Pulmonary artery endothelial cell (primary cell): Measurements from ENCODE around the gene PLSCR2. TPM values are rescaled to one million over a fixed set of nuclear protein-coding genes. Genes with fewer than 3 reads are reported as not detected.
A peak's percentile ranks its signal among the peaks of the same experiment; 100 is the strongest.
"Not testable (repeated sequence)": the region's sequence is repeated elsewhere in the genome, so short reads cannot be mapped to it uniquely, and the experiment has no call there.

Experiments
- DNase-seq: peaks from one replicate; pipeline ENCODE4 v3.0.0-alpha.2; 2011; ENCODE audit warnings: low read depth, low spot score
- total RNA-seq: library from RNA; depleted of rRNA; stranded (reverse); fragments of >200 nt; gene quantifications from 2 replicates; pipeline ENCODE4 v1.2.3, GENCODE V29; 2014

Gene PLSCR2
- total RNA-seq, 1 donor from 2014 or later = not detected

DNA sequence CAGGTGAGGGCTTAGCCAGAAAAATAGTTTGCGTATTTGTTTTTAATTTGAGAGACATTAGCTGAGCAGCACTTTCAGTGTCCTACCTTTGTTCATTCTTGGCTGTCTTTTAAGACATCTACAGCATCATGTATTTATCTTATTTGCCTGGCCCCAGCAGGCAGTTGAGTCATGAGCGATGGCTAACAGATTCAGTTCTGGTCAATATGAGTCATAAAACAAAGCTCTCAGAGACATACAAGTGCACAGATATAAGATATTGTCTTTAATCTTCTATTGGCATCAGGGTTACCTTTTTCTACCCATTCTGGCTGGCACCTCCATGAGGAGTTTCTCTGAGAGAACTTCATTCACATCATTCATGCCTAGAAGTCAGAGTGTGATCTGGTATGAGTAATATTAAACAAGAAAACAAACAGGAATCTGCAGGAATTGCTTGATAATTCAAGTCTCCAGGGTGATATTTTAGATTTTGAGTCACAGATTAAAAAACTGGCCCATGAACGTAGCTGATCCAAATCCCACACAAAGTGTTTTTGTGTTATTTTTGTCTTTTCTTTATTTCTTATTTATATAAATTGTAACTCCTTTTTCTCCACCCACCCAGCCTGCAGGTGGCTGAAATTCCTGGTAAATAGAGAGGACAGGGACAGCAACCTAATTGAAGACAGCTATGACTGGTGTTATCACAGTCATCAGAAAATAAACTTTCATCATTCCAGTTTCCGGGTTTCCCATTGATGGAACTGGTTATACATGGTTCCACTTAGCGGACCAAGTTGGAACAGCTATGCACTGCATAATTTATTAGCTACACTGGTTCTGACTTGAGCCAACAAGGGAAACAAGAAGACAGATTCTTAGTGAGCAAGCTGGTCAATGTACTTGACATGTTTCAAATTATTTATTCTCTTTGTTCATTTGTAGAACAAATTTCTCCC is 47.3 kb downstream of the PLSCR2 start:
- no peak for DNase-seq

DNA sequence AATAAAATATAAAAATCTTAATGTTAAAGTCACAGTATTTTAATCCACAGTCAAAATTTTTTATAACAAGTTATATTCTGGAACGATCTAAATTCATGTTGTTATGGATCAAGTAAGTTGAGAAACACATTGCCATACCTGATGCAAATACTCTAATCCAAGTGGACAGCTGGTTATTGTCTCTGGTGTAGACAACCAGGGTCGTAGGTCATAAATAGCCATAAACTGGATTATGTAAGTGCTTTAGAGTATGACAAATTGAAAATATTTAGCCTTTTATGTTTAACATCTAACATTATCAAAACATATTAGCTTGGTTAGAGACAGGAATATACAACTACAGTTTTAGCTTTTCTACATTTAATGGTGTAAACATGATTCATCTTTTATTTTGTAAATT is 53.0 kb downstream of the PLSCR2 start:
- no peak for DNase-seq

DNA sequence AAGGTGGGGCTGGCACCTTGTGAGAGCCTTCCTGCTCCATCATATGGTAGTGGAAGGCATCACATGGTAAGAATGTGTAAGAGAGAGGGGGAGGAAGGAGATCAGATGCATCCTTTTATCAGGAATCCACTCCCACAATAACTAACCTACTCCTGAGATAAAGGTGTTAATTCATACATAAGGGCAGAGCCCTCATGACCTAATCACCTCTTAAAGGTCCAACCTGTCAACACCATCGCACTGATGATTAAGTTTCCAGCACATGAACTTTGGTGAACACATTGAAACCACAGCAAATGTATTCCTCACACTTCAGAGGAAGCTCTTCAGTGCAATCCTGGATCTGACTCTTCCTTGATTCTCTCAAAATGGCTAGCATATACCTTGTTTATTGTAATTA is 55.4 kb downstream of the PLSCR2 start:
- DNase-seq = no peak

DNA sequence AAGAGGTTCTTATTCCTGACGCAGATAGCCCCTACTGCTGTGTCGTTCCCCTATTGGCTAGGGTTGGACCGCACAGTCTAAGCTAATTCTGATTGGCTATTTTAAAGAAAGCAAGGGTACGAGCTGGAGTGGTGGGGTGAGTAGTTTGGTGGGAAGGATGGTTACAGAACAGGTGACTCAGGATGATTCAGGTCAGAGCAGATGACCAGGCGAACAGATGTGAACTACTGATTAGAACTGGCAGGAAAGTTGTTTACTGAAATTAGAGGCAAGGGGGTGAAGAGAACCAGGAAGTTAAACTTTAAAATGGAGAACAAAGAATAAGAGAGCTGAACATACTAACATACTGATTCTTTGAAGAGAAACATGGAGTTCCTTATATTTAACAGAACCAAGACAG is 56.6 kb downstream of the PLSCR2 start:
- DNase-seq = not testable (repeated sequence)

GRCh38 chr3:146407956-146408355 is 61.4 kb downstream of the PLSCR2 start:
- no peak for DNase-seq

- DNase-seq = no peak
Observed at GRCh38 chr3:146404436-146404835, 64.9 kb downstream of the PLSCR2 start.

- DNase-seq = no peak
Observed at GRCh38 chr3:146403792-146404191, 65.6 kb downstream of the PLSCR2 start.

GRCh38 chr3:146396792-146397191 is 72.6 kb downstream of the PLSCR2 start:
- peak; percentile 11 for DNase-seq

- DNase-seq = no peak
Observed at GRCh38 chr3:146395164-146395563, 74.2 kb downstream of the PLSCR2 start.

DNA sequence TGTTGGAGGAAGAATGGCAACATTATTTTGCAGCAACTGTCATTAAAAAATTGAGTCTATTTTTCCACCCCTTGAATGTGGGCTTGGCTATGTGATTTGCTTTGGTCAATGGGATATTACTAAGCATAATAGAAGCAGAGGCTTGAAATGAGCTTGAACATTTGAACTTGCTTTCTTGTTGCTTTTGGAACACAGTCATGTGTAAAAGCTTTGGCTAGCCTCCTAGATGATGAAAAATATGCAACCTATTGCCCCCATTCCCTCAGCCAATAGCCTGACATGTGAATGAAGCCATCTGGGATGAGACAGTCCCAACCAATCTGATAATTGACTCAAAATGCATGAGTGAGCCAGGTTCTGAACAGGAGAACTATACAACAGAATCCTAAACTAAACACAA is 78.4 kb downstream of the PLSCR2 start:
- peak; percentile 26 for DNase-seq

DNA sequence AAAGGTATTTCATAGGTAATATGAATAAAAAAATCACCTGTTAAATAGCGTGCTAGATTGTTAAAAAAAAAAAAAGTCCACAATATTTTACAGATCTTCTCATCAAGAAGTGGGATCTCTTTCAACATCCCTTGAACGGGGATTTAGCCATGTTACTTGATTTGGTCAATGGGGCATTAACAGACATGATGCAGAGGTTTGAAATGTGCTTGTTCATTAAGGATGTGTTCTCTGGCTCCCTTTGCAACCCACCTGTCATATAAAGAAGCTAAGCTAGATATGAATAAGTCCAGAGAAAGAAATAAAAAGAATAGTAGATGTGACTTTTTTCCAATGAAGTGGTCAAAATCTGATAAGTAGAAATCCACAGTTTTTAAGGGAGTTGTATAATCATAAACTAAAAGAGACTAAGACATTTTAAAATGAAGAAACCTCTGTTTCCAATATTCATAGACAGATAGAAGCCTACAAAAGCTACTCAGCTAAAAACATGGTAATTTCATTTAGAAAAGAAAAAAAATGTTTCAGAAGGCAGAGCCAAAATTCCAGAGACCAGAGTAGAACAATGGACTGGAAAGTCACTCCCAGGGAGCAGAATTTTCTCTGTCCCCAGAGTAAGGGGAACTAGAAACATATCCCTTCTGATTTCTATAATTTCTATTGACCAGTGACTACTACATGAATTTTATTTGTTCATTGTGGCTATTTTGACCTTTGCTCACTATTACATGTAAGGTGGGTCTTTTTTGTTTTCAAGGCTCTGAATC is 79.2 kb downstream of the PLSCR2 start:
- DNase-seq = no peak

DNA sequence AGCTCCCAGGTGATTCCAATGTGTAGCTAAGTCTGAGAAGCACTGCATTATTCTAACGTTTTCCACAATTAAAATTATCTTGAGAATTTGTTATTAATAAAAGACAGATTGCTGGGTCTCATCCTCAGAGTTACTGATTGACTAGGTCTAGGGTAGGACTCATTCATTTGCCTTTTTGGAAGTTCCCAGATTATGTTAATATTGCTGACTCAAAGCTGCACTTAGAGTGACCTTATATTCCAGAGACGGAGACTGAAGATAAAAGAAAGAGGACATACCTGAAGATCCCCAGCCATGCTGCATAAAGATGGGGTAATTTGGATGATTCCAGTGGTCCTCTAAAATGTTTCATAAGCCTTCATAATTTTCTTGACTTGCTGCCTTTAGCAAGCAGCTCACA is 81.8 kb downstream of the PLSCR2 start:
- no peak for DNase-seq

- no peak for DNase-seq
Observed at GRCh38 chr3:146386936-146387335, 82.4 kb downstream of the PLSCR2 start.

- no peak for DNase-seq
Observed at GRCh38 chr3:146384786-146385185, 84.6 kb downstream of the PLSCR2 start.

Other genes starting within 250 kb of the PLSCR2 start
- gene PLSCR4, start 218.5 kb downstream of the PLSCR2 start, total RNA-seq = 89.9 and 102 TPM in 2 replicates
- 51.4 and 60.3 TPM in 2 replicates for gene PLSCR1, start 75.0 kb upstream of the PLSCR2 start, total RNA-seq
- not detected in 2 replicates for gene PLSCR5, start 135.8 kb upstream of the PLSCR2 start, total RNA-seq